H1 (cell line): ENCODE measurements around the gene PCGF3. TPM values are rescaled to one million over a fixed set of nuclear protein-coding genes. Genes with fewer than 3 reads are reported as not detected.

Experiments used
- SAP30 ChIP-seq: fragments of 300-600 bp; sonication (generic); IDR thresholded peaks from 2 replicates; pipeline ENCODE4 v1.7.1; 2012; ENCODE audit warnings: low read length, moderate library complexity, mild to moderate bottlenecking, inconsistent platforms; ENCODE audit not compliant: insufficient read depth, insufficient replicate concordance
- polyA plus RNA-seq, 7 experiments: library from polyadenylated mRNA; depleted of rRNA in 3 of 7; stranded (reverse) in 5 of 7; unstranded in 2 of 7; fragments of >200 nt in 5 of 7; fragments of 200-250 nt in 2 of 7; gene quantifications; 1 replicate in 5 of 7; 2 replicates in 1 of 7; 4 replicates in 1 of 7; pipeline versions ENCODE4 v1.2.1 to v1.2.3, GENCODE V29; 2011 to 2013; ENCODE audit warnings: missing spikeins in 2 of 7, mixed read lengths in 2 of 7
- total RNA-seq: library from RNA; stranded (reverse); fragmentation: NEBNext Ultra II Directional; extraction: Animal tissue kit (Norgen Biotek cat#: 25700); gene quantifications from 2 replicates; pipeline ENCODE4 v1.2.1, GENCODE V29; 2021

PCGF3 gene
- total and polyA plus RNA-seq, 2 of the 8 experiments (the other 6 are each of a cell fraction or from before 2014, with no cell fraction given) = 52.7 to 52.9 TPM

- no peak for TF ChIP-seq SAP30
These were observed 87.6 kb downstream of the PCGF3 start (continued) for GRCh38 chr4:793093-793861.
